ENCODE data around the gene IRX2.

IRX2 gene

DNA sequence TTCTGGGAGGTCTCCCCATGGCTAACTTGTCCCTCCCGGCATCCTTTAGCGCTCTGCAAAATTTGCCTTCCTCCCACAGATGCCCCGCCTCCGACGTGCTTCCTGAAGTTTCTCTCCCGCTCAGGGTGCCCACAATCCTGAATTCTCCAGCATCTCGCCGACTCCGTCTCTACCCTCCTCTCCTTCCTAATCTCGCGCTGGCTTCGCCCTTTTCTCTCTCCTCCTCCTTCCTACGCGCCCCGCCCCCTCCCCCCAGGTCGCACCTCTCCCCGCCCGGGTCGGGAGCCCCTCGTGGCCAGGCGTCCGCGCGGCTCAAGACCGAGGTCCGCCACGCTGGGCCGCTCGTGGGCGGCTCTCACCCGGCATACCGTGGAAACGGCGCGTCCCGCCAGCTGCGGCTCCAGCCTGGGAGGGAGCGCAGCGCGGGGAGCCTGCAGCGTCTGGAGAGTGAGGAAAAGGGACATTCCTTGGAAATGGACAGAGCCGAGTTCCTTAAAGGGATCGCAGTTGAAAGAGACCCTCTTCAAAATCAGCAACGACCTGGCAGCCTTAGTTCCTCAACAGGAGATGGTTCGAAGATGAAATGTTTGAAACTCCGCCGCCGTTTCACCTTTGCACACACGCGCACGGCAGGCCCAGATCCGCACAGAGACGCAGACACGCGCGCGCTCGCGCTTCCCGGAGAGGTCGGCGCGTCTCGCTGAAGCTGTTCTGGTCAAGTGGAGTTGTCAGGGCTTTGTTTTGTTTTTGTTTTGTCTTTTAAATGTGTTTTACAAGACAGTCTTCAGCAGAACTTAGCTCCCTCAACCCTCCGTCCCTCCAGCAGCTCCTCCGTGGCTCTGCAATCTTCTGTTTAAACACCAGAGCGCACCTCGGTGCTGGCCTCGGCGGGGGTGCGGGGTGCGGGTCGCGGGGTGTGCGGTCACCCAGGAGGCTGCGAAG is 5.0 kb upstream of the IRX2 start:
- DNase-seq, result peak; percentile 77

DNA sequence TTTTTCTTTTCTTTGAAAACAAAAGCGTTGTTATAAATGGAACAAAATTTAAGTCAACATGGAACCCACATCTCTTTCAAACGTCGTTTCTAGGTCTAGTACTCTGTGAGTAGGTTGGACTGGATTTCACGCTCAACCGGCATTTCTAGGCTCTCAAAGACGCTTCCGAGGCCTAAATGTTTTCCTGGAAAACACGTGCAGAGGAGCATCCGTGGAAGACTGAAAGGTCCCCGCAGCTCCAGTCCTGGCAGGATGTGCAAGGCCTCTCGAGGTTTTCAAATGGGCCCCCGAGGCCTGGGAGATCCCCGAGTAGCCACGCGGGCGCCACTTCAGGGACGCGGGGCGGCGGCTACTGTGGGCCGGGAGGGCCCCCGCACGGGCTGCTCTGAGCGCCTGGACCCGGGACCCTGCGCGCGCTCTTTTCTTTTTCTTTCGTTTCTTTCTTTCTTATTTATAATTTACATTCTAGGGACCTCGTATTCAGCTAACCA is 4.2 kb upstream of the IRX2 start:
- peak; percentile 61 for DNase-seq

DNA sequence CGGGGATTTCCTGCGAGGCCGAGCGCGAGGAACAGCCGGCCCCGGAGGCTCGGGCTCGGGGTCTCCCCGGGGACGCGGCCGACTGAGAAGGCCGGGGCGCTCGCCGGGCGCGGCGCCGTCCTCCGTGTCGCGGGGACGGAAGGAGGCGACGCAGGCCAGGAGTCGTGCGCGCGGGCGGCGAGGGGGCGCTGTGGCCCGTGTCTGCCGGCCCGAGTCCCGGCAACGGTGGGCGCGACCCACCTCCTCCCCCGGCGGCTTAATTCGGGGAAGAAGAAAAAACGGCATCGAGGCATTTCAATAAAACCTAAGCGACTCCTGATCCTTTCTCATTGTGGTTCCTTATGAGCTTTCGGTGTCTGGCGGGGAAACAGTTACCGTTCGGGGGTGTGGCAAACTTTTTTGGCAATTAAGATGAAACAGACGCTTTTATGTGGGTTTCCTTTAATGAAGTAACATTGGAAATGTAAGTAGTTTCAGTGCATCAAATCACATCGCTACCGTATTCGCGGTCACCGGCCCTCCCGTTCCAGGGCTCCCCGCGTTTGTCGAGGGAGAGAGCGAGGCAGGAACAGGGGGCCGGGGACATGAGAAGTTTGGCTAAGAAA is 3.7 kb upstream of the IRX2 start:
- peak; percentile 72 for DNase-seq

DNA sequence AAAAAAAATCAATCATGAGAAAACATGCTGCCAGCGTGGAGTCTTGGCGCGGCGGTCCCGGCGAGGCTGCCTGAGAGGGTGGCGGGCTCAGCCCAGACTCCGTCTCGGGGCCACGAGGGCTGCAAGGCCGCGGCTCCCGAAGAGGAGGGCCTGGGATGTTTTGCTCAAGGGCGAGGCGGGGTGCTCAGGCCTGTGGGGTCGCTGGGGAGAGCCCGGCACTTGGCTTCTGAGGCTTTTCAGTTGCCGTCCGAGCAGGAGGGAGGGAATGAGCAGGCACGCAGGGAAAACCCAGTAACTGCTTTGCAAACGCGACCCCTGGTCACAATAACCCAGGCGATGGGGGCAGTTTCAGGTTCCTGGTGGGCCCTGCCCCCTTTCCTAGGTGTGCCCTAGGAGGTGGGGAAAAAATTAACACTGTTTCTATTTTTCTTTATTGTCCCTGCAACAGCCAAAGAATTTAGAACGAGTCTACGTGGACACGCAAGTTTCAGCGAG is 3.2 kb upstream of the IRX2 start:
- DNase-seq, result peak; percentile 65

DNA sequence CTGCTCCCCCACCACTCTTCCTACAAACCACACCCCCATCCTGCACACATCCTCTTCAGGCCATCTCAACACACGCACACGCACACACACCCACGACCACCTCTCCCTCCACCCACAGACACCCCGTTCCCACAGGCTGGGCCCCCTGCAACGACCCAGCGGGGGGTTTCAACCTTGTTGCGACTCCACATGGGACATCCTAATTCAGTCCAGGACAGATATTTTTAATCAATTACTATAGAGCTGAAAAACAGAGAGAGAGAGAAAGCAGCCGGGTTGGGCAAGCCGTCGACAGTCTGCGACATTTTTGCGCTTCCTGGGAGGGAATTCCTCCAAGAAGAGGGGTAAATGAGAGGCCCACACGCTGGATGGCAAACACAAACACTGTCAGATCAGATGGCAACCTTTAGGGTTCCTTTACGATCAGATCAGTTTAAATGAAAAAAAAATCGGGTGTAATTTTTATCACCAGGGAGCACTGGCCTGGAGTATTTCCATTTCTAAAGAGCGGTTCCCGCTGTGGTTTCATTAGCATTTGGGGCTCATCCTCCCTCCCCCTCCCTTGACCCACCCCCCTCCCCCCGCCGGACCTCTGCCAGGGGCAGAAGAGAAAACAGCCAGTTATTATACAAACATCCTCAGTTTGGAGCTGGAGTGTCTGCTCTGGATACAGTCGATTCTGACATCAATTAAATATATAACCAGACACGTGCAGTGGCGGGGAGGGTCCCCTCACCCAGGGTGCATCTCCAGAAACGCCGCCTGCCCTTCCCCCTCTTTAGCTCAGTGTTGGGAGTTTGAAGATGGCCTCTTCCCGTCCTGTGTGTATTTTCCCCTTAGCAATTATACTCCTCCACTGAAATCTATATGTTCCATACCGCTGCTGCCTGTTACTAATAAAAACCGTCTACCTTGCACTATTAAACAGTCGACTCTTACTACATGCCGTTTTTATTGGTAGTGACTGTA is 2.3 kb upstream of the IRX2 start:
- DNase-seq, result no peak

DNA sequence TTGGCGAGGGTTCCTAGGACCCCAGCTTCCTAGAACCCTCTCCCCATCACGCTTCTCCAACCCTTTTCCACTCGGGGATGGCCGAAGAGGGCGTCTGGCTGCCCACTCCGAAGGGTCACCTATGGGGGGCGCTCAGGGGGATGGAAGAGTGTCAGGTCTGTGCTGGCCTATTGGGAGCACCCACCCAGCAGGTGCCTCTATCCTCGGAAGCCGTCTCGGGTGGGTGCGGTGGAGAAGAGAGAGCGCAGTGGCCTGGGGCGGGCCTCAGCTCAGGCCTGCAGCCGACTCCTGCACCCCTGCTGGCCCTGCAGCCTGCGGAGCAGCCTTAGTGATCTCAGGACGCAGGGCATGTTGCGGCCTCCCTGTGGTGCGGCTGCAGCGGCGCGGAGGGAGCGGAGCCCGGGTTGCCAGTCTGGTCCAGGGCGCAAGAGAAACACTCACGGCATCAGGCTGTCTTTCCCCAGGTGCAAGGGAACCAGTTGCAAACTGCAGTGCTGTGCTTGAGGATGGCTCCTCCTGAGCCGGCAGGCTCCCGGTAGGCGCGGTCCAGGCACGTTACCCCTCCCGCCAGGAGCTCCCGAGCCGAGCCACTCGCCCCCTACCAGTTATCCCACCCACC is 1.5 kb upstream of the IRX2 start:
- peak; percentile 47 for DNase-seq

DNA sequence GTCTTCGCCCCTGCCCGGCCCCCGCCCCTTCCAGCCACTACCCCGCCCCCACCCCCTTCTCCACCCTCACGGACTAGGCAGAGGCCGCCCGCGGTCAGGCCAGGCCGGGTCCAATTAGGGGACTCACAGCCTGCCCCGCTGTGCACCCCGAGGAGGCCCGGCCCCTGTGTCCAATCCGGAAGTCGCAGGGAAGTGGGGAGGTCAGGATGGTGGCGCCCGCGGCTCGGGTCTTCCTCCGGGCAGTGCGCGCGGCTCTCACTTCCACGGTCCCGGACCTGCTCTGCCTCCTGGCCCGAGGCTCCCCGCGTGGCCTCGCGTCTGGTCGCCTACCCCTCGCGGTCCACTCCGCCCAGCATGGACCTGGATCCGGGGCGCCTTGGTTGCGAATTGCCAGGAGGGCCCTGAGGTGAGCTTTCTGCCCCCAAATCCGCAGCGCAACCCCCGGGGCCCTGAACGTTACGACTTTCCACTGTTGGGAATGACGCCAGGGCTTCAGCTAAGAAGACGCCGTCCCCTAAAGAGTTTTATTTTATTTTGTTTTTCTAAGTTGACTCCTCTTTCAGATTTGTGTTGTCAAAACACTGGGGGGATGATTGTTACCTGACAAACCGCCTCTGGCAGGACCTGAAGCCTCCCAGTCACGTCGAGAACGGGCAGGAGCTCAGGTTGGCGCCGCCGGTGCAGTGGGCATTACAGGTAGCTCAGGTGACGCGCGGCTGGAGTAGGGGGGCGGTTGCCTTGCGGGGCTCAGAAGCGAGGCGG is 763 bp upstream of the IRX2 start:
- peak; percentile 52 for DNase-seq

DNA sequence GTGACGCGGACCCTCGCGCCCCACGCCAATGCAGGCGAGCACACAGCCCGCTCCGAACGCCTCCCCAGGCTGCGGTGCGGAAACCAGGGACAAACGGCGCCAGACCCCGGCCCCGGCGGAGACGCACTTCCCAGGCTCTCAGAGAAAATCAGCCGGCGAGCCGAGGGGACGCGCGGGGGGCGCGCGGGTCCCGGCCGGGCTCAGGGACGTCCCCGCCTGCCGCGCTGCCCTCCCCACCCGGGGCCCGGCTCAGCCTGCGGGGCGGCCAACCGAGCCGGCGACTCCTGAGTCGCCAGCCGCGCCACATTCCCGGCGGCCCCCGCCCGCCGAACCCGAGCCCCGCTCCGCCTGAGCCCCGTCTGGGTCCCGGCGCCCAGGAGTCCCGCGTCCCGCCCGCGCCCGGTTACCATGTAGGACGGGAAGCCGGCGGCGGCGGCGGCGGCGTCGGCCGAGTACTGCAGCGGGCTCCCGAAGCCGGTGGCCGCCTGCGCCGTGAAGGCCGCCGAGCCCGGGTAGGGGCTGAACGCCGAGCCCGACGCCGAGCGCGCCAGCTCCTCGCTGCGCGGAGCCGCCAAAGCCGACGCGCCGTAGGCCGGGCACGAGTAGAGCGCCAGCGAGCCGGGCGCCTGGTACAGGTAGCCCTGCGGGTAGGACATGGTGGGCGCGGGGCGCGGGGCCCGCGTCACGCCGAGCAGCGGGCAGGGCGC is 566 bp downstream of the IRX2 start:
- DNase-seq, result peak; percentile 82

DNA sequence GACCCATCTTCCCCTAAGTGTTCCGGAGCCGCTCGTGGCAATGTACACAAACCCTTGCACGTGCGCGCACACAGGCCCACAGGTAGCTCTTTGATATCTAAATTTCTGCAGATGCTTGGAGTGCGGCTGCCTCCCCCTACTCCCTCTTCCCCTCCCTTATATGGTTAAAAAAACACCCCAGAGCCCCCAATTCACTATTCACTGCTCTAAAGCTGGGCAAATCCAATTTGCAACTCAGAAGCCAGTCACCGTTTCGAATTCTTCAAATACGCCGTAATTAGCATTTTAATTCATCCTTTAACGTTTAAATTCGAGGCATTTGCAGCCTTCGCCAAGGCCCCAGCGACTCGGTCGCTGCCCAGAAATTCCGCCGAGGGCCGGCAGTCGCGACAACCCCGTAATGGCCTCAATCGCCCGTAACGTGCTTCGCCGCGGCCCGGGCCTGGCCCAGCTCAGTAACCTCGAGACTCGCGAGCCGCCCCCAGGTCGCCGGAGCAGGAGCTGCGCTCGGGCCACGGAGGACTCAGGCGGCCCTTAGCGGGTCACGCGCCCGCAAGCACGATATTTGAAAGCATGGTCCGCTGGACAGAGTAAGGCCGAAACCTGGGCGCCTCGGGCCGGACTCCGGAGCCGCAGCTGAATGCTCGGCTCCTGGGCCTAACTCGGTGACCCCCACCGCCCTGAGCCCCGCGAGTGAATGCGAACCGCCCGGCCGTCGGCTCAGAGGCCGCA is 1.3 kb downstream of the IRX2 start:
- DNase-seq, result peak; percentile 65

DNA sequence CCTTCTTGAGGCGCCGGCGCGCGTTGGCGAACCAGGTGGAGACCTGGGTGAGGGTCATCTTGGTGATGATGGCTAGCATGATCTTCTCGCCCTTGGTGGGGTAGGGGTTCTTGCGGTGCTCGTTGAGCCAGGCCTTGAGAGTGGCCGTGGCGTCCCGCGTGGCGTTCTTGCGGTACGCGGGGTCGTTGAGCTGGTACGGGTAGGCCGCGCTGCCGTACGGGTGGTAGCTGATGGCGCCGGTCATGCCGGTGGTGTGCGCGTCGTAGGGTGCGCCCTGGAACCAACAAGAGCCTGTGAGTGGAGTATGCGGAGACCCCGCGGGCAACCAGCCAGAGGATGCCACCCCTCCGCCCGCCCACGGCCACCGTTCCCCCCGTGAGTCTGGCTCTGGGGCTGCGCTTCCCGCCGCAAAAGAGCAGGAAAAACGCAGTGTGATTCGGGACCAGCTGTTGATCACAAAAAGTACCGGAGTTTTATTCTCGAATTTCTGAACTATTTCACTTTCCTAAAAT is 1.9 kb downstream of the IRX2 start:
- DNase-seq, result peak; percentile 57

DNA sequence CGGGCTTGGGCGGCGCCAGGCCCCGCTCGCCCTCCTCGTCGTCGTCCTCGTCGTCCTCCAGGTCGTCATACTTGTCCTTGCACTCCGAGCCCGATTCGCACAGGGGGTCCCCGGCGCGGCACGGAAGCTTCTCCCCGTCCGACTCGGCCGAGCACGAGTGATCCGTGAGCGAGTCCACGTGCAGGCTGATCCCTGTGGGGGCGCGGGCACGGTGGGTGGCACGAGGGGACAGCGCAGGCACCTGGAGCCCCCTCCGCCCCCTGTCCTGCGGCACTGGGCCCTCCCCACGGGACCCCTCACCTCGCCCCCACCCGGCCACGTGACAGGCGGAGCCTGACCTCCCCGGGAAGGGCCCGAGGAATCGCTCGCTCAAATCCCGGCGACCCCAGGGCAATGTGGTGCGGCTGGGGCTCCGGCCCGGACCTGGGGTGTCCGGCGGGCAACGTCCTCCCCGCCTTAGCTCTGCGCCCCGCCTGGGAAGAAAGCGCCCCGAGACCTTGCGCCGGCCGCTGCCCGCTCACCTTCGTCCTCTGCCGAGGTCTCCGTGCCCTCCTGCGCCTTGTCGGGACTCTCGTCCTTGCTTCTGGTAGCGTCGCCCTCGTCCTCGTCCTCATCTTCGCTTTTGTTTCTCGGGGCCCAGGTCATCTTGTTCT is 2.5 kb downstream of the IRX2 start:
- no peak for DNase-seq

DNA sequence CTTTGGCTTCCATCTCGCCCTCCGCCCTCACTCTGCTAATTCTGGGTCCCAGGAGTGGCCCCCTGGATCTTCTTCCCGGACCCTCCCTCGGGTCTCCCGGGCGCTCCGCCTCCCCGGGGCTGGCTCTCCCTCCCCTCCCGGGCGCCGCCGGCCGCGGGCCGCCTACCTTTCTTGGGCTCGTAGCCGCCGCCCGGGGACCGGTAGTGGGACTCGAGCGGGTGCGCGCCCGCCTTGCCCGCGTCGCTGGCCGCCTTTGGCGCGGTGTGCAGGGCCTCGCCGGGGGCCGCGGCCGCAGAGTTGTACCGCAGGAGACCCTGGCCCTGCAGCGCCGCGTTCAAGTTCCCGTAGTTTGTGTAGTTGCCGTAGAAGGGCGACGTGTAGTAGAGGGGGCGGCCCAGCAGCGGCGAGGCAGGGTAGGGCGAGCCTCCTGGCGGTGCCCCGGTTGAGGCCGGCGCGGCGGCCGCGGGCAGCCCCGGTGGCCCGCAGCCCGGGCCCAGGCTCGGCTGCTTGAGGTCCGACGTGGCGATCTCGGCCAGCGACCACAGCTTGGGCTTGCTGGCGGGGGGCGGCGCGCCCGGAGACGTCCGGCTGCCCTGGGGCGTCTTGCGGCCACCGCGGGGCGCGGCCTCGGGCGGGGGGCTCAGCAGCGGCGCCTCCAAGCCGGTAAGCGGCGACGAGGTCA is 3.2 kb downstream of the IRX2 start:
- DNase-seq, result peak; percentile 60

DNA sequence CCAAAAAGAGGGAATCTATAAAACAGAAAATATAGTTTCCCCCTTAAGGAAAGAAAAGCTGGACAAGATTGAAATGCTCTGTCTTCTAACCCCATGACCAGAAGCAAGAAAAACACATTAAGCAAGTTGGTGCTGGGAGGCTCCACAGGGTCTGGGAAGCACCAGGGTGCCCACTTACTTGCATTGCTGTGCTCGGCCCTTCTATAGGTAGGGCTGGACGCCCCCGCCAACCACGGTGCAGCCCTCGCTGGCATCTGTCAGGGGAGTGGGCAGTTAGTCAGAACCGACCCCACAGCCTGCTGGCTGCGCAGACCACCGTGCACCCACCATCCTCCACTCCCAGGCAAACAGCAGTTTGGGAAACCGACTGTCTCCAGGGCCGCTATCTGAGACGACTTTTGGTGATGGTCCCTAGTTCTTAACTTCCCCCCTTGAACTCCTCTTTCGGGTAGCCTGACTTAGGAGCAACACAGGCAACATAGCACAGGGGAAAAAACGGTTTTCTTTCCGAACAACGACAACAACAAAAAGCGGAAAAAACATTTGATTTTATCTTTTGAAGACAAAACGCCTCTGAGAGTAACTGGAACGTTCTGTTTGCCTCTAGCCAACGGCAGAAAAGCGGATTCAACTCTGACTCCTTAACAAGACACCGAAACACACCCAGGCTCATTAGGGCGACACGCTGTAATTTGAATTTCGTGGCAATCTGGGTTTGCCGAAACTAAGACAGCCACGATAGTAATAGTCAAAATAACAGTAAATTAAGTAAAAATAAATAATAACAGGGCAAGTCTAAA is 3.9 kb downstream of the IRX2 start:
- DNase-seq, result peak; percentile 48

DNA sequence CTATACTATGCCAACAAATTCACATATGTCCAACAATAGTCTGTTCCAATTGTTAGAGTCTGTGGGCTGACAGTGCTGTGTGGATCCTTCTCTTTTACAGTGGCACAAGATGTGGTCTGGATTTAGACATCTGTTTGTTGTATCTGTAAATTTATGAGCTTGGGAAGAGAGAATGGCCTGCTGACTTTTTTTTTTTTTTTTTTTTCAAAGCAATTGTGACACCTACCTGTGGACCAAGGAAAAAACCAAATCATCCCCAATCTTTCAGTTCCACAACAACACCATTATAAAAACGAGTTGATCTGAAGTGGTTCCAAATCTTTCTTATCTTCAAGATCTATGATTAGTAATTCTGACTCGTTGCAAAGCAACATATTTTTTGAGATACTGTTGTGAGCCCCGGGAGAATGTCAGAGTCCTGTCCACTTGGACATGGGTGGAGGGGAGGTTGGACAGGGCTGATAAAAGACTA is 4.9 kb downstream of the IRX2 start:
- DNase-seq, result no peak

DNA sequence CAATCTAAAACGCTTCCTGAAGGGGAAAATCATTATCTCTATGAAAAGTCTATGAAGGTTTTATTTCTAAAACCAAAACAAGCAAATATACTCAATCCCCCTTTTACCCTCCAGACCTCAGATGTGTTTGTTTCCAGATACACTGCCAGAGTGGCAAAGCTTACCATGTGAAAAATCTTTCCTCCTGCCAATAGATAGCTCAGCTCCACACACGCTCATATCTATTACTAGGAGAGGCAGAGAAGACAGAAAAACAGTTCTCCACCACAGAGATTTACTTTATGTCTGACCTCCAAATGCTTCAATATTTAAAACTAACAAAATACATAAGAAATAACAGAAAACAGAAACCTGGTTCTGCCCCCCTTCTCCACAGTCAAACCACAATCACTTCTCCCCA is 7.0 kb downstream of the IRX2 start:
- DNase-seq, result no peak

DNA sequence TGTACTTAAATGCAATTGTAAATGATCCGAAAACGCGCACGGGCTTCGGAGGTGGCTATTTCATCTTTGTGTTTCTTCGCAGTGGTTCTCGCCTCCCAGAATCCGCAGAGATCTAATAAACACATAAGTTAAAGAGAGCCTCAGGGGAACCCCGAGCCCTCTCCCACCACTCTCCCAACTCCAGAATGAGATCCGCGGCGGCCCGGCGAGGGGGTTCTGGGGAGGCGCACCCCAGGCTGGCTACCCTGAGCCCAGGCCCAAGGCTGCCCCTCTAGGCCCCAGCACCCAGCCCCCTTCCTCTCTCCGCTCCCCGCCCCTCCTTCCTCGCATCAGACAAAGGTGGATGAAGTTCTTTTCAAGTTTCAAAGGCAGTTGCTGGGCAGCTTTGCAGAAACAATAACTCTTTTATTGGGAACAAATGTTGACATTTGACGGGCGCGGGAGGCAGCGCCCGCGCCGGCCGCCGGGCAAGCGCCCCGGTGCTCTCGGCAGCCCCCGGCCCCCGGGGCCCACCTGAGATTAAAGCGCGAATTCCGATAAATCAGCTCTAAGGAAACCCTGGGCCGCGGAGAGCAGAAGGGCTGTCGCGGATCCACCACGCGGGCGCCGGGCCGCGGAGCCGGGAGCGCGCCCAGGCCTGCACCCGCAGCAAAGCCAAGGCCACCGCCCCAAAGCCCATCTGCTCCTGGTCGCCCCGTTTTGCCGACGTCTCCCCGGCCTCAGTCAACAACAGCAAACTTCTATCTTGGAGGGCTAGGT is 8.4 kb downstream of the IRX2 start:
- peak; percentile 63 for DNase-seq
